Fibroblast of the aortic adventitia (primary cell): ENCODE data around the gene TCF12. TPM values are rescaled to one million over a fixed set of nuclear protein-coding genes. Genes with fewer than 3 reads are reported as not detected.

Experiments
- DNase-seq: peaks from one replicate; pipeline ENCODE4 v3.0.0-alpha.2; 2010; ENCODE audit warnings: low read depth
- H3K4me3 ChIP-seq: 2 replicates; pipeline ENCODE4 v1.5.1; 2011; ENCODE audit warnings: low read depth, mild to moderate bottlenecking, control low read depth, low read length, moderate library complexity
- CTCF ChIP-seq: IDR thresholded peaks from 2 replicates; pipeline ENCODE4 v1.5.1; 2011; ENCODE audit warnings: mild to moderate bottlenecking, low read length, control low read depth, inconsistent platforms; ENCODE audit not compliant: insufficient read depth
- total RNA-seq: library from RNA; depleted of rRNA; stranded (reverse); fragments of >200 nt; gene quantifications from 2 replicates; pipeline ENCODE4 v1.2.3, GENCODE V29; 2012; ENCODE audit warnings: low replicate concordance

TCF12 gene
- total RNA-seq, 1 donor = 89.2 TPM

- no peak overlapping the region for H3K4me3 ChIP-seq
- no peak for TF ChIP-seq CTCF
- DNase-seq = no peak
Observed at GRCh38 chr15:57328479-57328878, 410.0 kb downstream of the TCF12 start.

GRCh38 chr15:57328897-57329296 is 410.5 kb downstream of the TCF12 start:
- no peak for TF ChIP-seq CTCF
- no peak for DNase-seq
- no peak overlapping the region for H3K4me3 ChIP-seq

- no peak for DNase-seq
- no peak for TF ChIP-seq CTCF
- no peak overlapping the region for H3K4me3 ChIP-seq
Observed at GRCh38 chr15:57329582-57330367, 411.3 kb downstream of the TCF12 start.

- no peak overlapping the region for H3K4me3 ChIP-seq
- TF ChIP-seq CTCF = no peak
- DNase-seq = no peak
Observed at GRCh38 chr15:57330619-57331340, 412.3 kb downstream of the TCF12 start.

- no peak for DNase-seq
- TF ChIP-seq CTCF = no peak
- no peak overlapping the region for H3K4me3 ChIP-seq
Observed at GRCh38 chr15:57332326-57332725, 413.9 kb downstream of the TCF12 start.

- DNase-seq = peak; percentile 42
- H3K4me3 ChIP-seq = no peak overlapping the region
Observed at GRCh38 chr15:57333487-57333886, 415.0 kb downstream of the TCF12 start.

More at GRCh38 chr15:57333487-57333886, 415.0 kb downstream of the TCF12 start:
- no peak for TF ChIP-seq CTCF
